ENCODE results near the gene DKKL1. TPM values are rescaled to one million over a fixed set of nuclear protein-coding genes. Genes with fewer than 3 reads are reported as not detected.
"Not testable (repeated sequence)": the region's sequence is repeated elsewhere in the genome, so short reads cannot be mapped to it uniquely, and the experiment has no call there.

DKKL1 gene
- total RNA-seq = not detected
- long read RNA-seq, donor 1 = 0 reads
- long read RNA-seq, donor 2 = 0 reads

GRCh38 chr19:49363268-49364082 lies at the start of gene DKKL1:
Gene DKKL1 (plus strand): TSS chr19:49363877. CDS start chr19:49363999, 122 bp downstream.
- DNase-seq (ENCODE audit: low spot score) = peak; percentile 100
- intact Hi-C loops (cut with DNase I) = no loop called here

DNA sequence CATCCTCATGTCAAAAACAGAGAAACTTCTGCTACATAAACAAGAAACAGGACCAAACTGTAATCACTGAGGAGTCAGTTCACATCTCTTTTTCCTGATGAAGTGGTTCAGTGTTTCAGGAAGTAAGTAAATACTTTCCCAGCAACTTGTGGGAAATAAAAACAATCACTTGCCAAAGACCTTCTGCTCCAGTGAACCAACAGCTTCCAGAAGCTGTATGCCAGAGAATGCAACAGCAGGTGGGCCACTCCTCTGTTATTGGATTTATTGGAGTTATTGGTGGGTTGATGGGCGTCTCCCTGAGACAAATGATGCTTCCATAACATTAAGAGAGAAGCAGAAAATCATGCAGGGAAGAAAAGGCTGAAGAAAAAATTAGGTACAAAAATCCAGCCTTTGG lies 48.6 kb upstream of the DKKL1 start:
- no peak for DNase-seq (ENCODE audit: low spot score)
- intact Hi-C loops (cut with DNase I) = no loop called here

DNA sequence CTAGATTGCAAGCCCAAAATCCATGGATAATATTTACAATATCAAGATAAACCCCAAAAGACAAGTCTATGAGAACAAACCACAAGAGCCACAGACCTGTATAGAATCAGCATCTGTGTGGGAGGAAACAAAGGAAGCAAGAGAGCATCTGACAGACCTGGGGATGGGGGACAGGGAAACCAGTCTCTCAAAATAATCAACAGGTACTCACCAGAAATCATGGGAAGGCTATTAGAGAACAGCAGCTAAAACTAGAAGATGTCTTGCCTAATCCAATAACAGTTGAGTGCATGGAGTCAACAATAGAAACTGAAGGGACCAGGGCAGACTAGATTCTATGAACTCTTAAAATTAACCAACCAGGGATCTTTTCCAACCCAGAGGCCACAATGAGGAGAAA lies 47.4 kb upstream of the DKKL1 start:
- intact Hi-C loops (cut with DNase I) = no loop called here
- no peak for DNase-seq (ENCODE audit: low spot score)

GRCh38 chr19:49318296-49318695 lies 45.4 kb upstream of the DKKL1 start:
- intact Hi-C loops (cut with DNase I) = no loop called here
- DNase-seq (ENCODE audit: low spot score) = no peak

DNA sequence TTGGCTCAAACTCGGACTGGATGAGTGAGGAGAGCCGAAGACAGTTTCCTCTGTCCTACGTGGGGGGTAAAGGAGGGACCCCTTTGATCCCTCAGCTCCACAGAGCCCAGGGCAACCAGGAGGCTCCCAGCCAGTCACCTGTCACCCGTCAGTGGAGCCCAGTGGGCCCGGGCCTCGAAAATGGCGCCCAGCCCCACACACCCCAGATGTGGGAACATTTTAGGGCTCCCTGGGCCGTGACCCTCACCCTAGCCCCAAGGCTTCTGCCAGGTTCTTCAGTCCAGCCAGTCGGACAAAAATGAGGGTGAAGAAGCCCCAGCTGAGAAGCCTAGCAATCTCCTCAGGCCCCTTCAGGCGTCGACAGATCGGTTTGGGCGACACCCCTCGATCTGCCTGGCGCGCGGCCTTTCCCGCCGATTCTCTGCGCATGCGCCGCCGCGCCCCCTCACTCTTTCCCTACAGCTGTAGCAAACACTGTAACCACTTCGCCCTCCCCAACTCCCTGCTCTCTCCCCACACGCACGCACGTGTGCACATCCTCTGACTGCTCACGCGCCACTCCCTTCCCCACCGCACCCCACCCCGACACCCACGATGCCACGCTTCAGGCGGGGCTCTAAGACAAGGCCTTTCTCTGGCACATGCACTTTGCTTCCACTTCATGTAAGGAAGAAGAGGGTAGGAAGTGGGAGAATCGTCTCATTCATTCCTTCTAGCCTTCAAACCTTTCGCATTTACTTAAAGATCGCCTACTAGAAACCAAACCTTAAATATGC lies 38.7 kb upstream of the DKKL1 start, which contains the start of gene SLC6A16:
Gene SLC6A16 (minus strand): TSS at position 391 of the 776 bp plus-strand sequence. CDS start 13,844 bp downstream, outside the sequence.
- DNase-seq (ENCODE audit: low spot score) = no peak
- intact Hi-C loops (cut with DNase I) = no loop called here

- DNase-seq (ENCODE audit: low spot score); intact Hi-C loops (cut with DNase I): not testable (repeated sequence)
Measured at GRCh38 chr19:49325756-49326155, 37.9 kb upstream of the DKKL1 start.

DNA sequence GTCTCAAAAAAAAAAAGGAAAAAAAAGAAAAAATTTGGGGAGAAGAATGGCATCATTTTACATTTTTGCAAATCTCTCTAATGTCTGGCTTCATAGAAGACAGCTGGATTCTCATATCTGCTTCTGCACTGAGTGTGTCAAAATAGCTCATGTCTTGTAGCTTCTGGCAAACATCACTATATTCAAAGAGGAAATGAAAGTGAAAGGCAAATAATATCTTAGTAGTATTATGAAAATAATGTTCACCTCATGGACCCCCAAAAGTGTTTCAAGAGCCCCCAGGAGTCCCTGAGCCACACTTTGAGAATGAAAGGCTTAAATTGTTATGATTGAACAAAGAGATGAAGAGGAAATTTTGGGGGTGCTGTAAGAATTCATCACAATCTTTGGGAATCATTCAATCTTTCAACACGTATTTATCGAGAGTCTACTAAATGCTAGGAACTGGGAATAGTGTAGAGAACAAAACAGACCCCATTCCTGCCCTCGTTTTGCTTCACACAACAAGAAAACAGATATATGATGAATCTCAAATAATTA lies 37.4 kb upstream of the DKKL1 start:
- DNase-seq (ENCODE audit: low spot score) = no peak
- intact Hi-C loops (cut with DNase I) = no loop called here

- no peak for DNase-seq (ENCODE audit: low spot score)
- intact Hi-C loops (cut with DNase I) = no loop called here
Measured at GRCh38 chr19:49327878-49328544, 35.7 kb upstream of the DKKL1 start.

- no peak for DNase-seq (ENCODE audit: low spot score)
- intact Hi-C loops (cut with DNase I) = no loop called here
Measured at GRCh38 chr19:49328741-49329140, 34.9 kb upstream of the DKKL1 start.

- DNase-seq (ENCODE audit: low spot score); intact Hi-C loops (cut with DNase I): not testable (repeated sequence)
Measured at GRCh38 chr19:49331187-49331586, 32.5 kb upstream of the DKKL1 start.

DNA sequence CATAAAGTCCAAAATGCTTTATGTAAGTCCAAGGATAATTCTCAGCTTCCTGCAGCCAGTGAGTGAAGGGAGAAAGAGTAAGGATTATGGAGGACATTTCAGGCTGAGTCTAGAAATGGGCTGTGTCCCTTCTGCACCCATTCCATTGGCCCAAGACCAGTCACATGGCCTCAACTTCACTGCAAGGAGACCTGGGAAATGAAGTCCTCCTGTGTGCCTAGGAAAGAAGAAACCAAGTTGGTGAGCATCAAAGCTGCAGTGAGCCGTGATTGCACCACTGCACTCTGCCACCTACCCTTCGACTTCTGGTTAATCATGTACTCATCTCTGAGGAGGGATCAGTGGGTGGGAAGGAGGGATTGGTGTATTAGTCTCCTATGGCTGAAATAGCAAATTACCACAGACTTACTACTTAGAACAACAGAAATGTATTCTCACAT lies 32.0 kb upstream of the DKKL1 start:
- peak; percentile 77 for DNase-seq (ENCODE audit: low spot score)
- intact Hi-C loops (cut with DNase I) = no loop called here

GRCh38 chr19:49332691-49333417 lies 30.8 kb upstream of the DKKL1 start:
- DNase-seq (ENCODE audit: low spot score); intact Hi-C loops (cut with DNase I): not testable (repeated sequence)

DNA sequence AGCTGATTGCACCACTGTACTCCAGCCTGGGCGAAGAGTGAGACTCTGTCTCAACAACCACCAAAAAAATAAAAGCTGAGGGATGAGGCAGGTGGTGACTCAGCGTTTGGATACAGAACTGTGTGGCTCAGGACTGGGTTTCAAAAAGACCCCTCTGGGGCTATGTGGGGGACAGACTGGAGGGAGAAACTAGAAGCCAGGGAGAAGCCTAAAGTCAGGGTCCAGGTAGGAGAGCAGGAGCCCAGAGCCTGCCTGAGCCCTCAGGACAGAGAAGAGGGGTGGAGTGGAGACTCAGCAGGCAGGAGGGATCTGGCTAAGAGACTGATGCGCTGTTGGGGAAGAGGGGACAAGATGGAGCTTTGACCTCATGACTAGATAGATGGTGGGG lies 30.3 kb upstream of the DKKL1 start:
- DNase-seq (ENCODE audit: low spot score) = no peak
- intact Hi-C loops (cut with DNase I) = no loop called here

- intact Hi-C loops (cut with DNase I) = no loop called here
- DNase-seq (ENCODE audit: low spot score) = peak; percentile 82
Measured at GRCh38 chr19:49333811-49334288, 29.8 kb upstream of the DKKL1 start.

GRCh38 chr19:49335071-49335783 lies 28.4 kb upstream of the DKKL1 start, which contains the start of gene CD37:
Gene CD37 (plus strand): TSS chr19:49335406. CDS start chr19:49335541, 135 bp downstream.
- peak; percentile 80 for DNase-seq (ENCODE audit: low spot score)
- intact Hi-C loops (cut with DNase I) = no loop called here

DNA sequence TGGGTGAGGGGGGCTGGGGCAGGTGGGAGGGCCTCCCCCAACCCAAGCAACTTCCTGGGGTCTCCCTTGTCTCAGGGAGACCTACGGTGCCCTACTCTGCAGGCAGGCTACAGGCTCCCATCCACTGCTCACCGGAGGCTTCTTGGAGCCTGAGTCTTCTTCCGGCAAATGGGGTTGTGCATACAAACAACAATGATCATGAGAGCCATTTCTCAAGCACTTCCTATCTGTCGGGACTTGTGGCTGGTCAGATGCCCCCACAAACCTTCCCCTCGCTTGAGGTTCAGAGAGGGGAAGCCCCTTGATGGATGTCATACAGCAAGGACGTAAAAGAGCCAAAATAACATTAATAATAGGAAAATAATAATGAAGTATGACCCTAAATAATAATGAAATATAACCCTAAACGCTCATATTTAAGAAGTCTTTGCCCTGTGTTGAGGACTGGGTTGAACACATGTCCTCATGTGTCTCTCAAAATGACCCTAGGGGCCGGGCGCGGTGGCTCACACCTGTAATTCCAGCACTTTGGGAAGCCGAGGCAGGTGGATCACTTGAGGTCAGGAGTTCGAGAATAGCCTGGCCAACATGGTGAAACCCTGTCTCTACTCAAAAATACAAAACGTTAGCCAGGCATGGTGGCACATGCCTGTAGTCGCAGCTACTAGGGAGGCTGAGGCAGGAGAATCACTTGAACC lies 27.7 kb upstream of the DKKL1 start:
- intact Hi-C loops (cut with DNase I) = no loop called here
- no peak for DNase-seq (ENCODE audit: low spot score)

DNA sequence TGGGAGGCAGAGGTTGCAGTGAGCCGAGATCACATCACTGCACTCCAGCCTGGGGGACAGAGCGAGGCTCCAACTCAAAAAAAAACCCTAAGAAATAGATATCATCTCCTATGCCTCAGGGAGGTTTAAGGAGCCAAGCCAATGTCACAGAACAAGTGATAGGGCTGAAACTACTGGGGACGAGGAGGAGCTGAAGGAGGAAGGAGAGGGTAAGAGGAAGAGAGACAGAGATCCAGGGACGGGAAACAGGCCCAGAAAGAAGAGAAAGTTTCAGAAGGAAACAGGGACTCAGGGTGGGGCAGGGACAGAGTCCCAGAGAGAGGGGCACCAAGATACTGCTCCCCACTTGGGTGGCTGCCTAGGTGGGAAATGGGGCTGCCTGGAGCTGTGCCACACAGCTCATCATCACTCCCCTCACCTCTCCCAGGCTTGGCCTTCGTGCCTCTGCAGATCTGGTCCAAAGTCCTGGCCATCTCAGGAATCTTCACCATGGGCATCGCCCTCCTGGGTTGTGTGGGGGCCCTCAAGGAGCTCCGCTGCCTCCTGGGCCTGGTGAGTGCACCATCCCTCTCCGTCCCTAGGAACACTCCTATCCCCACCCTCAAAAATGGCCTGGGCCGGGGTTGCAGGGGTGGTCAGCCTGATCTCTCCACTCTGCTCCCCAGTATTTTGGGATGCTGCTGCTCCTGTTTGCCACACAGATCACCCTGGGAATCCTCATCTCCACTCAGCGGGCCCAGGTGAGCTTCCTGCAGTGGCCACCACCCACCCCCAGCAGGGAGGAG lies 27.0 kb upstream of the DKKL1 start:
- intact Hi-C loops (cut with DNase I) = no loop called here
- DNase-seq (ENCODE audit: low spot score) = peak; percentile 67
